ENCODE results near the gene SMOC1. TPM values are rescaled to one million over a fixed set of nuclear protein-coding genes. Genes with fewer than 3 reads are reported as not detected.

Gene SMOC1
- total and polyA plus RNA-seq, 2 of the 8 experiments (the other 6 are each of a cell fraction or from before 2014, with no cell fraction given), result 1.6 to 2.4 TPM

DNA sequence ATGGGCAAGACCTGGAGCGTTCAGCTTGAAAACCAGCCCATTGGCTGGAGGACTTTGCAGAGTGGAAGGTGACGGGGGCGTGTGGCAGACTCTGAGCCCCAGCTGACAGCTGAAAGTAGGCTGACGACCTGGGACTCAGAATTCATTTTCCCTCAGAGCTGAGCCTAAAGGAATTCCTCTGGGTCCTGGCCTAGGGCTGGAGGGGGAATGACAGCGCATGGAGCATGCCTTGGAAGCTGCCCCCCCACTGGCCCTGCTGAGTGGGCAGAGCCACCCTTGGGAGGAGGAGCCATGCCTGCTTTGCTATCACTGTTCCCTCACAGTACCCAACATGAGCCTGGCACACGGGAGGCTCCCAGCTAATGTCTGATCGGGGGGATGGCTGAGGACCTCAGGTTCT is 25.4 kb upstream of the SMOC1 start:
- FAIRE-seq (no peak), DNase-seq (ENCODE audit: low read depth in 1 of 2, low spot score in 2 of 2) (peak in 1 of 2 experiments; percentile 24)
- Histone ChIP-seq H3K23me2 (ENCODE audit: low read depth, low read length) (no peaks in the 10 kb centered on the region), H3K9me3 (ENCODE audit: insufficient read depth in 2 of 2, low read depth in 1 of 2, low read length in 1 of 2) (no peaks in the 10 kb centered on the region), H3K27ac (ENCODE audit: low read depth, low read length) (no peak overlapping the region), H3K27me3 (replicated peaks in 1 of 4; ENCODE audit: control insufficient read depth in 3 of 4, extremely low read depth in 1 of 4, insufficient read depth in 3 of 4, low read length in 3 of 4) (no peaks in the 10 kb centered on the region; a peak in 2 of 7 replicates), H3K4me1 (replicated peaks in 1 of 4; ENCODE audit: control insufficient read depth in 3 of 4, insufficient read depth in 4 of 4, low read length in 3 of 4) (peaks cover 0 to 3% (median 0%) of the 10 kb centered on the region in 4 experiments; a peak in 2 of 7 replicates), H2BK20ac (ENCODE audit: low read length) (no peak overlapping the region), H3K18ac (ENCODE audit: extremely low read depth, low read length) (no peak overlapping the region), H4K91ac (replicated peaks; ENCODE audit: insufficient read length, low read length) (no peak overlapping the region), H2AK5ac (ENCODE audit: low read depth, low read length) (no peak overlapping the region), H3K4me2 (ENCODE audit: insufficient read depth in 1 of 2, low read depth in 2 of 2, low read length in 2 of 2) (no peak overlapping the region), H2BK5ac (ENCODE audit: low read depth, low read length) (no peak overlapping the region), H3K23ac (ENCODE audit: insufficient read length) (no peak overlapping the region), H2BK15ac (ENCODE audit: low read length) (no peak overlapping the region), H3K79me2 (ENCODE audit: control insufficient read depth in 1 of 2, insufficient read depth in 2 of 2, low read length in 2 of 2) (no peaks in the 10 kb centered on the region), H3K4me3 (ENCODE audit: extremely low read depth in 1 of 4, insufficient read depth in 2 of 4, low read depth in 3 of 4, low read length in 4 of 4) (no peak overlapping the region), H2BK120ac (replicated peaks; ENCODE audit: low read depth, low read length) (no peak overlapping the region), H3K14ac (ENCODE audit: insufficient read length) (no peak overlapping the region), H3K4ac (replicated peaks; ENCODE audit: insufficient read length, low read depth, low read length) (no peak overlapping the region), H4K20me1 (replicated peaks in 1 of 2; ENCODE audit: control insufficient read depth in 1 of 2, insufficient read depth in 2 of 2, low read length in 2 of 2) (no peaks in the 10 kb centered on the region), H3K79me1 (ENCODE audit: low read depth, low read length) (no peaks in the 10 kb centered on the region), H3K36me3 (ENCODE audit: control insufficient read depth in 2 of 4, insufficient read depth in 4 of 4, low read length in 3 of 4) (no peaks in the 10 kb centered on the region), H4K8ac (ENCODE audit: extremely low read depth, insufficient read depth, low read length) (no peak overlapping the region), H2BK12ac (ENCODE audit: low read depth, low read length) (no peak overlapping the region), H2AFZ (ENCODE audit: low read length) (no peak overlapping the region), H3K56ac (replicated peaks; ENCODE audit: insufficient read length, low read depth, low read length) (no peak overlapping the region), H4K5ac (ENCODE audit: insufficient read length, low read depth, low read length) (no peak overlapping the region), H3K9ac (replicated peaks in 1 of 4; ENCODE audit: extremely low read depth in 1 of 4, low read depth in 3 of 4, low read length in 3 of 4) (no peak overlapping the region)
- TF ChIP-seq POU5F1 (IDR thresholded peaks at IDR 0.05; ENCODE audit: low read depth, low read length) (no peak), BCL11A (IDR thresholded peaks at IDR 0.05; ENCODE audit: low read depth in 2 of 2, low read length in 2 of 2) (no peak), CBX8 (IDR thresholded peaks at IDR 0.05; ENCODE audit: borderline replicate concordance, low read depth, low read length) (no peak), CHD2 (IDR thresholded peaks at IDR 0.05; ENCODE audit: low read length) (no peak), NRF1 (IDR thresholded peaks at IDR 0.05; ENCODE audit: low read depth, low read length) (no peak)
- WGBS, 2 experiments (ENCODE audit: extremely low coverage in 1 of 2, insufficient coverage in 1 of 2, insufficient read length in 1 of 2, insufficient replicate concordance in 2 of 2, low coverage in 1 of 2, low lambda C conversion rate in 2 of 2, missing lambda C conversion rate in 1 of 2), result 92% methylated on average over 7 of the region's 7 CpGs; no CpG with 5 or more reads in 1 of the 2 experiments
- CTCF ChIA-PET (ENCODE audit: partially characterized antibody), result interaction anchor here (0.5 to 2.1 kb wide), 4 partner anchors 8 to 174 kb away, joined by 3 to 5 read pairs (median 4); no protein-coding TSS in a partner anchor
- POLR2A ChIA-PET (ENCODE audit: partially characterized antibody), result interaction anchor here (1.8 kb wide), 1 partner anchor 77 kb away, joined by 3 read pairs; no protein-coding TSS in a partner anchor

Measured in H1 (cell line).